Stimulated activated CD4-positive, alpha-beta T cell treated with anti-CD3 and anti-CD28 coated beads, Interleukin-1b, Interleukin-23, amount 100 ng/mL, for 24 hours (primary cell): ENCODE data around the gene CDK16.
"Not testable (repeated sequence)": the region's sequence is repeated elsewhere in the genome, so short reads cannot be mapped to it uniquely, and the experiment has no call there.

ENCODE experiments used
- DNase-seq, 4 experiments: peaks; one replicate each; pipeline ENCODE4 v3.0.0-alpha.2; 2020; ENCODE audit warnings: low read depth in 4 of 4, low spot score in 1 of 4

The CDK16 gene

GRCh38 chrX:47247206-47247998 is 28.9 kb downstream of the CDK16 start:
- DNase-seq, result no peak

GRCh38 chrX:47247999-47248320 is 29.5 kb downstream of the CDK16 start:
- DNase-seq, result no peak

DNA sequence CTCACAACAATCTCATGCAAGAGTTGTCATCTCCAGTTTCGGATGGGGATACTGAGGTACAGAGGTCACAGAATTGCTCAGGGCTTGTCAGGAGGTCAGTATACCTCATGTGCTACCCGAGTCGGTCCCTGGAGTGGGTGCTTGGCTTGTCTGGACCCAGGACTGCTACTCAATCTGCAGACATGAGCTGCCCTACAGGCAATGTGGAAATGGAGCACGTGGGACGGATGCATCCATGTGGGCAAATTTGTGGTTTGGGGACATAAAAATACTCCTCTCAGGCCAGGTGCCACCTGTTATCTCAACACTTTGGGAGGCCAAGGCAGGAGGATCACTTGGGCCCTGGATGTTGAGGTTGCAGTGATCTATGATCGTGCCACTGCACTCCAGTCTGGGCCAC is 30.1 kb downstream of the CDK16 start:
- DNase-seq, result no peak

DNA sequence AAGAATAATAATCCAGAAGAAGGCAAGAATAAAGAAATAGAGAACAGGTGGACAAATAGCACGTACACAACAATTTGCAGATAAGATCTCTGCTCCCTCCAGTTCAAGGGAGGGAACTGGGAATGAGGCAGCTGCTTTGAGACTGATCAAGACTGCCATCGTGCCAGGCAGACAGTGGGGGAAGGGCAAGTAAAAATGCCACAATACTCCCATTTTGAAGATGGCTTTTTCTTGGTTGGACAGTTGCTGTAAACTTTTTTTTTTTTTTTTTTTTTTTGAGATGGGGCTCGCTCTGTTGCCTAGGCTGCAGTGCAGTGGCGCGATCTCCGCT is 31.5 kb downstream of the CDK16 start:
- no peak for DNase-seq

DNA sequence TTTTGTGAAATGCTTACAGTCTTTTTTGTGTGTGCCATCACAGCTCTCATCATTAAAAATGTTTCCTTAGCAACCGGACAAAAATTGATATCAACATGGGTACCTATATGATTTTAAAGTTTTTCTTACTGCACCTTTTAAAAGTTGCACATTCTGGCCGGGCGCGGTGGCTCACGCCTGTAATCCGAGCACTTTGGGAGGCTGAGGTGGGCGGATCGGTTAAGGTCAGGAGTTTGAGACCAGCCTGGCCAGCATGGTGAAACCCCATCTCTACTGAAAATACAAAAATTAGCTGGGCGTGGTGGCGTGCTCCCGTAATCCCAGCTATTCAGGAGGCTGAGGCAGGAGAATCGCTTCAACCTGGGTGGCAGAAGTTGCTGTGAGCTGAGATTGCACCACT is 39.1 kb downstream of the CDK16 start:
- DNase-seq, result not testable (repeated sequence)

DNA sequence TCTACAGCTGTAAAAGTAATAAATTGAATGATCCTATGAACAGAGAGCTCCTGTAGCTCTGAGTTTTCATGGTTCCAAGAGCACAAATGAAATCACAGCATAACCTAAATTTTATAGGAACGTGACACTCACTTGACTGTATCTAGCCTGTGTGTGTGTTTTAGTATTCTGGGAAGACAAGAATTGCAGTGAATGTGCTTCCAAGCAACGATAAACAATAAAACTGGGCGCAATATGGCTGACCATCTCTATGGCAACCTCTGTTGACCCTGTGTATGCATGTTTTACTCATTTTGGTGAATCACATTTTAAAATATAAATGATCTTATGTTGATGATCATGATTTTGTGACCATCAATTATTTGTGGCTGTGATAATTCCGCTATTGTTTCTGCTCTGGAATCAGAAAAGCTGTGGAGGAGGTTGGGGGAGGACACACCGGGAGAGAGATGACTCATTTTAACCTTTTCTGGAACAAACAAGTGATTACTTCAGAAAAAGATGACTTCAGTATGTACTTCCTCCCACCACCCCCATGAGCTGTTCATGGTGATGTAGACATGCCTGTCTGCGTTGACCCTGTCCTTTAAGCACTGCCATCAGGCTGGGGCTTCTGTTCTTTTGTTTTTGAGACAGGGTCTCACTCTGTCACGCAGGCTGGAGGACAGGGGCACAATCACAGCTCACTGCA is 46.1 kb downstream of the CDK16 start:
- no peak for DNase-seq

DNA sequence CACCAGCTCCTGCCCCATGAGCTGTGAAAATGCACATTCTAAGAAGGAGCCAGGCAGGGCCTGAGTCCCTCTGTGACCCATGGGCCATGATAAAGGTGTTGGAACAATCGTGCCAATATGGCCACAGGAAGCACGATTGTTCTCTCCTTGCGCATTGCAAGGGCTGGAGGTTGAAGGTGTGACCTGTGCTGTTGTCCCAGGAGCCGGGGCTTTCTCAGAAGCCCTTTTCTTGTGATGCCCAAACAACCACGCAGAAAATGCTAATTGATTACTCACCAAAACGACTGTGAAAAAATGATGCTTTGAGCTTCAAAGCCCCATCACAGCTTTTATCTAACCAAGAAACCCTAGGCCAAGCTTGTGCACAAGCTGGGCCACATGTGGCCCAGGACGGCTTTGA is 48.2 kb downstream of the CDK16 start:
- no peak for DNase-seq

DNA sequence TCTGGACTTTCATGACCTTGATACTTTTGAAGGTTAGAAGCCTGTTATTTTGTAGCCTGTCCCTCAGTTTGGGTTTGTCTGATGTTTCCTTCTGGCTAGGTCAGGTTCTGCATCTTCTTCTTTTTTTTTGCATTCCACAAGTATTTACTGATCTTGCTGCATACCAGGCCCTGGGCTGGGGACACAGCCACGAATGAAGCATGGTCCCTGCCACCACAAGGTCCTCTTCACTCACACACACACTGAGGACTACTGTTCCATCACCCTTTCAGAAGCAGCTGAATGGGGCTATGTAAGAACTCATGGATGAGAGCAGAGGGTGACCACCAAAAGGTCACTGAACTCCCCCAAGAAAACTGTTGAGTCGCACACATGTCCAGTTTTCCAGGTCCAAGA is 53.5 kb downstream of the CDK16 start:
- no peak for DNase-seq

DNA sequence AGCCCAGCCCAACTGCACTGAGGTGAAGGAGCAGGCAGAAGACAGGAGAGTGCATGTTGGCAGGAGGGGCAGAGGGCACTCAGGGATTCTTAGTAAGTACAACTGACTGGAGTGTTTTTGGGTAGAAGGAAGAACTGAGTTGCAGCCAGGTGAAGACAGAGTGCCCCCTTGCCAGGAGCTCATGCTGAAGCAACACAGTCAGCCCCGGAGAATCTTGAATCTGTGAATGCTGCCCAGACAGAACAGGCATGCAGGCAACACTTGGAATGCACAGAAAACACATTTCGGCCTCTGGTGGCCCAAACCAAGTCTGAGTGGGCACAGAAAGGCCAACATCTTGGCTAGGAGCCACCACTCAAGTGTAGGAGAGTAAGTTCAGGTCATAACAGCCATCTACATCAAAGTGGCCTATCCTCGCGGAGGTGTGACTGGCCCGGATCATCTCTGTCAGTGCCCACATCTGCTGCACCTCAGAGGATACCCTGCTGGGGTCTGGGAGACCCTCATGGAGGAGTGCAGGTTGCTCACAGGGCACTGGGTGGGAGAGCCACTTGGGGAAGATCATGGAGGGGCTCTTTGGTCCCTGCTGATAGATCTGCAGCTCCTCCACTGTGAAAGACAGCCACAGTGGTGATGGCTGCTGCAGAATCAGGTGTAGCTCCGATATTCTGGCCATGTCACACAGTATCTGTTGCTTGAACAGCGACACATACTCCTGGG is 54.7 kb downstream of the CDK16 start:
- no peak for DNase-seq

- DNase-seq, result no peak
These were observed 60.2 kb downstream of the CDK16 start for GRCh38 chrX:47278691-47279090.
